HG03575 (cell line): ENCODE data around the gene CELSR2.
"Not testable (repeated sequence)": the region's sequence is repeated elsewhere in the genome, so short reads cannot be mapped to it uniquely, and the experiment has no call there.

Experiments
- ATAC-seq: cut with Tn5 transposase; IDR thresholded peaks from one replicate; pipeline ENCODE4 v1.9.1; 2021; ENCODE audit not compliant: unreplicated experiment, insufficient number of reproducible peaks, low FRiP score; ENCODE audit errors: extremely low read depth

The CELSR2 gene

GRCh38 chr1:109295712-109296415 is 46.5 kb downstream of the CELSR2 start:
- no peak for ATAC-seq

GRCh38 chr1:109296782-109297181 is 47.4 kb downstream of the CELSR2 start:
- no peak for ATAC-seq

GRCh38 chr1:109298666-109299557 is 49.6 kb downstream of the CELSR2 start:
- no peak for ATAC-seq

GRCh38 chr1:109299558-109300343 is 50.4 kb downstream of the CELSR2 start:
- no peak for ATAC-seq

- ATAC-seq, result no peak
Measured at GRCh38 chr1:109300650-109301151, 51.4 kb downstream of the CELSR2 start.

- ATAC-seq, result no peak
Measured at GRCh38 chr1:109301874-109302273, 52.5 kb downstream of the CELSR2 start.

GRCh38 chr1:109304226-109304920 is 55.0 kb downstream of the CELSR2 start:
- ATAC-seq, result no peak

GRCh38 chr1:109305991-109306390 is 56.7 kb downstream of the CELSR2 start:
- not testable (repeated sequence) for ATAC-seq

- ATAC-seq, result no peak
Measured at GRCh38 chr1:109306832-109307273, 57.5 kb downstream of the CELSR2 start, which contains the start of gene MYBPHL. MYBPHL (minus strand) TSS chr1:109307011; CDS start chr1:109306991, 20 bp downstream.

- no peak for ATAC-seq
Measured at GRCh38 chr1:109307274-109308021, 58.1 kb downstream of the CELSR2 start.

- no peak for ATAC-seq
Measured at GRCh38 chr1:109309347-109309746, 60.0 kb downstream of the CELSR2 start.

- no peak for ATAC-seq
Measured at GRCh38 chr1:109312246-109312645, 62.9 kb downstream of the CELSR2 start.

GRCh38 chr1:109312978-109313775 is 63.8 kb downstream of the CELSR2 start:
- no peak for ATAC-seq

- ATAC-seq, result no peak
Measured at GRCh38 chr1:109314795-109315194, 65.5 kb downstream of the CELSR2 start.

- ATAC-seq, result no peak
Measured at GRCh38 chr1:109315288-109315687, 65.9 kb downstream of the CELSR2 start.

GRCh38 chr1:109316506-109316905 is 67.2 kb downstream of the CELSR2 start:
- no peak for ATAC-seq

GRCh38 chr1:109319114-109319513 is 69.8 kb downstream of the CELSR2 start:
- ATAC-seq, result no peak
